Measurements from ENCODE around the gene HIF3A.

- TF ChIP-seq CTCF (conservative IDR thresholded peaks at IDR 0.05 in 1 of 2, IDR thresholded peaks at IDR 0.05 in 1 of 2; ENCODE audit: low read depth in 1 of 2, low read length in 2 of 2) (no peak), EZH2 (IDR thresholded peaks at IDR 0.05; ENCODE audit: low read length, missing control alignments) (no peak)
Observed at GRCh38 chr19:46391296-46392251, 94.7 kb downstream of the HIF3A start.

Data from fibroblast of lung (primary cell).